IMR-90 (cell line): ENCODE measurements around the gene DGKG. TPM values are rescaled to one million over a fixed set of nuclear protein-coding genes. Genes with fewer than 3 reads are reported as not detected.
A peak's percentile ranks its signal among the peaks of the same experiment; 100 is the strongest.

Experiments
- ATAC-seq: fragments of 200-7000 bp; cut with Tn5 transposase; 2 replicates; pipeline ENCODE4 v1.9.1; 2020; ENCODE audit warnings: low read depth, mild to moderate bottlenecking, moderate library complexity
- BruUV-seq: library from RNA; stranded (reverse); fragments of 400-500 nt; replicated peaks from 2 replicates; lab custom pipeline; 2021; lab: Mats Ljungman, UMichigan
- CTCF ChIA-PET: fragments of 300-600 bp; formaldehyde crosslinking; extraction: SDS; loops from one replicate; lab custom pipeline; 2021; ENCODE audit warnings: antibody characterized with exemption; lab: Yijun Ruan, JAX
- POLR2A ChIA-PET: fragments of 300-600 bp; sonication (Branson Sonifier 250); formaldehyde crosslinking; loops from one replicate; lab custom pipeline; 2022; ENCODE audit warnings: antibody characterized with exemption; ENCODE audit not compliant: unreplicated experiment; lab: Charles Lee
- DNase-seq: peaks from one replicate; pipeline ENCODE4 v3.0.0; 2013
- H2AFZ ChIP-seq: replicated peaks from 2 replicates; pipeline ENCODE3; 2013; ENCODE audit warnings: low read length, mild to moderate bottlenecking; ENCODE audit not compliant: poor library complexity
- H2AK5ac ChIP-seq: 2 replicates; pipeline ENCODE4 v1.6.1; 2013; ENCODE audit warnings: low read depth, low read length, inconsistent platforms
- H2AK9ac ChIP-seq: replicated peaks from 2 replicates; pipeline ENCODE3; 2013; ENCODE audit warnings: mild to moderate bottlenecking, low read depth, low read length, moderate library complexity; ENCODE audit not compliant: poor library complexity
- H2BK120ac ChIP-seq: 2 replicates; pipeline ENCODE4 v1.6.1; 2013; ENCODE audit warnings: low read depth, low read length, inconsistent platforms
- H2BK15ac ChIP-seq: 3 replicates; pipeline ENCODE4 v1.6.1; 2013; ENCODE audit warnings: low read depth, low read length, inconsistent platforms
- H2BK20ac ChIP-seq: 2 replicates; pipeline ENCODE4 v1.6.1; 2013; ENCODE audit warnings: low read depth, mild to moderate bottlenecking, inconsistent platforms, low read length, moderate library complexity
- H2BK5ac ChIP-seq: 2 replicates; pipeline ENCODE4 v1.6.1; 2013; ENCODE audit warnings: mild to moderate bottlenecking, low read depth, low read length, inconsistent platforms; ENCODE audit not compliant: poor library complexity, severe bottlenecking
- H3K14ac ChIP-seq: replicated peaks from 2 replicates; pipeline ENCODE4 v1.6.1; 2013; ENCODE audit warnings: low read depth, low read length, inconsistent platforms
- H3K18ac ChIP-seq: 2 replicates; pipeline ENCODE4 v1.6.1; 2013; ENCODE audit warnings: low read depth, low read length, control low read depth
- H3K23ac ChIP-seq: 2 replicates; pipeline ENCODE4 v1.6.1; 2013; ENCODE audit warnings: low read depth, low read length, inconsistent platforms
- H3K27ac ChIP-seq: 2 replicates; pipeline ENCODE4 v1.5.1; 2013; ENCODE audit warnings: mild to moderate bottlenecking, control low read depth, low read length; ENCODE audit not compliant: insufficient read depth
- H3K27me3 ChIP-seq: 2 replicates; pipeline ENCODE4 v1.6.1; 2013; ENCODE audit warnings: low read length; ENCODE audit not compliant: control insufficient read depth, insufficient read depth
- H3K36me3 ChIP-seq: 2 replicates; pipeline ENCODE4 v1.6.1; 2013; ENCODE audit warnings: low read length, mixed read lengths; ENCODE audit not compliant: control insufficient read depth, insufficient read depth
- H3K4ac ChIP-seq: 2 replicates; pipeline ENCODE4 v1.6.1; 2013; ENCODE audit warnings: low read depth, low read length, inconsistent platforms
- H3K4me1 ChIP-seq: 2 replicates; pipeline ENCODE4 v1.6.1; 2013; ENCODE audit warnings: low read length, mixed read lengths; ENCODE audit not compliant: control insufficient read depth, insufficient read depth
- H3K4me2 ChIP-seq: 2 replicates; pipeline ENCODE4 v1.6.1; 2013; ENCODE audit warnings: low read depth, mild to moderate bottlenecking, control low read depth, low read length, moderate library complexity
- H3K4me3 ChIP-seq: 2 replicates; pipeline ENCODE4 v1.5.1; 2013; ENCODE audit warnings: low read depth, mild to moderate bottlenecking, control low read depth, low read length, moderate library complexity; ENCODE audit not compliant: insufficient read depth
- H3K56ac ChIP-seq: 2 replicates; pipeline ENCODE4 v1.6.1; 2013; ENCODE audit warnings: low read length, inconsistent platforms; ENCODE audit not compliant: insufficient read depth; ENCODE audit errors: extremely low read depth
- H3K79me1 ChIP-seq, 2 experiments: 2 replicates each; pipeline ENCODE4 v1.6.1; 2013; ENCODE audit warnings: low read length in 2 of 2, inconsistent platforms in 1 of 2, low read depth in 1 of 2
- H3K9ac ChIP-seq: 2 replicates; pipeline ENCODE4 v1.6.1; 2013; ENCODE audit warnings: low read depth, low read length, control low read depth
- H3K9me1 ChIP-seq: 2 replicates; pipeline ENCODE4 v1.6.1; 2013; ENCODE audit warnings: low read length, inconsistent platforms; ENCODE audit not compliant: insufficient read depth
- H3K9me3 ChIP-seq: 2 replicates; pipeline ENCODE4 v1.6.1; 2013; ENCODE audit warnings: low read length; ENCODE audit not compliant: control insufficient read depth, insufficient read depth
- H4K20me1 ChIP-seq: 2 replicates; pipeline ENCODE4 v1.6.1; 2013; ENCODE audit warnings: low read length, inconsistent platforms; ENCODE audit not compliant: insufficient read depth
- H4K5ac ChIP-seq: 2 replicates; pipeline ENCODE4 v1.6.1; 2013; ENCODE audit warnings: mild to moderate bottlenecking, low read depth, low read length, control low read depth
- H4K8ac ChIP-seq, 2 experiments: 2 replicates each; pipeline ENCODE4 v1.6.1; 2013; ENCODE audit warnings: low read depth in 2 of 2, low read length in 2 of 2, control low read depth in 1 of 2, inconsistent platforms in 1 of 2
- H4K91ac ChIP-seq: 2 replicates; pipeline ENCODE4 v1.6.1; 2013; ENCODE audit warnings: low read depth, low read length, inconsistent platforms; ENCODE audit not compliant: insufficient read depth
- FOS ChIP-seq: fragments of 150-350 bp; IDR thresholded peaks from 2 replicates; pipeline ENCODE4 v1.6.1; 2016; ENCODE audit warnings: low read depth, low read length
- RCOR1 ChIP-seq: IDR thresholded peaks from 2 replicates; pipeline ENCODE4 v1.6.1; 2012; ENCODE audit warnings: mild to moderate bottlenecking, low read length, improper control_type of control experiment; ENCODE audit not compliant: insufficient replicate concordance
- WGBS, 2 experiments: methylation state at CpG; one replicate each; pipeline versions ENCODE4 v1.1.5 to v1.1.7; 2013; ENCODE audit warnings: missing lambda C conversion rate in 2 of 2; ENCODE audit not compliant: insufficient read length in 1 of 2; ENCODE audit errors: extremely low coverage in 2 of 2; 5-methylcytosine and 5-hydroxymethylcytosine counted together
- dilution Hi-C: fragments of 300-500 bp; cut with HindIII; formaldehyde crosslinking; loops from one replicate; pipeline ENCODE4 v1.14.3; 2018; ENCODE audit warnings: low sequenced_read_pairs; ENCODE audit not compliant: unreplicated experiment
- in situ Hi-C: fragments of 300-500 bp; cut with MboI; formaldehyde crosslinking; loops from 3 replicates; pipeline ENCODE4 v1.14.3; 2019; ENCODE audit warnings: low sequenced_read_pairs, inconsistent platforms, mixed read lengths
- intact Hi-C: fragments of 100-400 bp; cut with micrococcal nuclease; formaldehyde crosslinking; loops from 2 replicates; pipeline ENCODE4 v1.10.0; 2022
- polyA plus RNA-seq, 3 experiments: library from polyadenylated mRNA; depleted of rRNA; stranded (reverse); fragments of >200 nt; gene quantifications; 2 replicates each; pipeline ENCODE4 v1.2.3, GENCODE V29; 2012; ENCODE audit warnings: low replicate concordance in 1 of 3
- total RNA-seq: library from RNA; depleted of rRNA; stranded (reverse); fragments of >200 nt; gene quantifications from 2 replicates; pipeline ENCODE4 v1.2.3, GENCODE V29; 2012

Gene DGKG
- total and polyA plus RNA-seq, 2 of the 4 experiments (the other 2 are of a cell fraction): 1.2 to 4.1 TPM

DNA sequence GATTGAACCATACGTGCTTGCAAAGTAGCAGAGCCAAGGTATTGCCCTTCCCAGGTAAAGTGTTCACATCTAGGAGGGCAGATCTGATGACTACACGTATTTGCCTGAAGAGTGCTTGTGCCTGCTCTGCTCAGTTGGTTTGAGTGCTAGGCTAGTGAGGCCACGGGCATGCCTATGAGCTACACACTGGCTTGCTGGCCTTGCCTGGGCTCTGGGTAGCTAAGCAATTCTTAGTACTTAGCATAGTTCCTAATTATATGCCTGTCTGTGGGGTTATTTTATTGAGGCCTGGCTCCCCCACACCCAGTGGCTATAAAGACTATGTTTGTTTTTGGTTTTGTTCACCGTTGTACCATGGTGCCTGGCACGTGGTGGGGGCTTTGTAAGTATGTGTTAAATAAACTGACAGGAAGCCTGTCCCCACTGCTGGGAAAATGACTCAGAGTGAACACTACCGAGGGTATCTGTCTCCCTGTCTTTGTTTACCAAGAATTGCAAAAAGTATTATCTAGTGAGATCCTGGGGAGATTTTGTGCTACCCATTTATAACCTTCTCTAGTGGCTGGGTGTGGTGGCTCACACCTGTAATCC, 181.0 kb downstream of the DGKG start:
- H3K4me3 ChIP-seq: no peak overlapping the region
- in situ Hi-C loops (no loop called here), intact Hi-C loops (no loop called here), dilution Hi-C loops (no loop called here)
- H3K9ac ChIP-seq: no peak overlapping the region
- no peak overlapping the region for H3K4ac ChIP-seq
- H3K27me3 ChIP-seq: peaks cover 26% of the 10 kb centered on the region
- ATAC-seq (0 out of 2 replicates have a peak, but pooled peaks have one; percentile 14), DNase-seq (no peak)
- no peak overlapping the region for H2BK120ac ChIP-seq
- no peak overlapping the region for H3K23ac ChIP-seq
- H2BK5ac ChIP-seq: no peak overlapping the region
- H4K20me1 ChIP-seq: no peaks in the 10 kb centered on the region
- no peak overlapping the region for H3K14ac ChIP-seq
- H4K91ac ChIP-seq: no peak overlapping the region
- ChIA-PET CTCF (no interaction called here), POLR2A (no interaction called here)
- WGBS, 2 experiments: 77% methylated on average over 4 of the region's 6 CpGs; no CpG with 5 or more reads in 1 of the 2 experiments
- H3K9me3 ChIP-seq: no peaks in the 10 kb centered on the region
- no peak overlapping the region for H2AK9ac ChIP-seq
- H3K9me1 ChIP-seq: no peaks in the 10 kb centered on the region
- H3K79me1 ChIP-seq: no peaks in the 10 kb centered on the region
- H3K4me1 ChIP-seq: no peaks in the 10 kb centered on the region
- no peak for TF ChIP-seq RCOR1
- TF ChIP-seq FOS: no peak
- H2BK15ac ChIP-seq: no peak overlapping the region
- H3K36me3 ChIP-seq: no peaks in the 10 kb centered on the region
- no peak overlapping the region for H2AFZ ChIP-seq
- no peak overlapping the region for H3K4me2 ChIP-seq
- H2AK5ac ChIP-seq: no peak overlapping the region
- no peak overlapping the region for H4K5ac ChIP-seq
- no peak overlapping the region for H3K18ac ChIP-seq
- no peak overlapping the region for H2BK20ac ChIP-seq
- no peak overlapping the region for H3K27ac ChIP-seq
- no peak overlapping the region for H3K56ac ChIP-seq
- H4K8ac ChIP-seq: no peak overlapping the region
- no TSS peak for BruUV-seq
